Right atrium auricular region (tissue), 2 donors: ENCODE results near the gene RAC2. TPM values are rescaled to one million over a fixed set of nuclear protein-coding genes. Genes with fewer than 3 reads are reported as not detected.
A peak's percentile ranks its signal among the peaks of the same experiment; 100 is the strongest.
"Not testable (repeated sequence)": the region's sequence is repeated elsewhere in the genome, so short reads cannot be mapped to it uniquely, and the experiment has no call there.

Experiments used
- DNase-seq: peaks from one replicate; pipeline ENCODE4 v3.0.0-alpha.2; 2019; ENCODE audit warnings: low spot score
- H3K27ac ChIP-seq, 2 donors: fragments of 200-600 bp; sonication (generic); 1 replicate in 1 of 2; 2 replicates in 1 of 2; pipeline ENCODE4 v1.5.1; 2016 to 2019
- H3K27me3 ChIP-seq, 2 donors: fragments of 200-600 bp; sonication (generic); one replicate each; pipeline versions ENCODE4 v1.5.1 to v1.6.0; 2017 to 2019
- H3K36me3 ChIP-seq: fragments of 200-600 bp; sonication (generic); one replicate; pipeline ENCODE4 v1.5.1; 2016
- H3K4me1 ChIP-seq, 2 donors: fragments of 200-600 bp; sonication (generic); one replicate each; pipeline versions ENCODE4 v1.5.1 to v1.6.0; 2017 to 2019
- H3K4me3 ChIP-seq, 2 donors: fragments of 200-600 bp; sonication (generic); 1 replicate in 1 of 2; 2 replicates in 1 of 2; pipeline ENCODE4 v1.5.1; 2017 to 2019; ENCODE audit warnings: mild to moderate bottlenecking in 1 of 2, moderate library complexity in 1 of 2
- H3K9me3 ChIP-seq, 2 donors: fragments of 200-600 bp; sonication (generic); one replicate each; pipeline ENCODE4 v1.5.1; 2019
- total RNA-seq, 2 donors: library from RNA; depleted of rRNA; stranded (reverse); fragments of >200 nt; gene quantifications; one replicate each; pipeline ENCODE4 v1.1.0, GENCODE V29; 2016
- TF ChIP-seq, protein P1 (sequence below), 2 donors: fragments of 200-600 bp; sonication (generic); IDR thresholded peaks; one replicate each; pipeline ENCODE4 v1.5.1; 2019; ENCODE audit warnings: antibody characterized with exemption in 2 of 2

Gene RAC2
- total RNA-seq, 2 donors from 2014 or later, result 2.9 to 10.3 TPM

DNA sequence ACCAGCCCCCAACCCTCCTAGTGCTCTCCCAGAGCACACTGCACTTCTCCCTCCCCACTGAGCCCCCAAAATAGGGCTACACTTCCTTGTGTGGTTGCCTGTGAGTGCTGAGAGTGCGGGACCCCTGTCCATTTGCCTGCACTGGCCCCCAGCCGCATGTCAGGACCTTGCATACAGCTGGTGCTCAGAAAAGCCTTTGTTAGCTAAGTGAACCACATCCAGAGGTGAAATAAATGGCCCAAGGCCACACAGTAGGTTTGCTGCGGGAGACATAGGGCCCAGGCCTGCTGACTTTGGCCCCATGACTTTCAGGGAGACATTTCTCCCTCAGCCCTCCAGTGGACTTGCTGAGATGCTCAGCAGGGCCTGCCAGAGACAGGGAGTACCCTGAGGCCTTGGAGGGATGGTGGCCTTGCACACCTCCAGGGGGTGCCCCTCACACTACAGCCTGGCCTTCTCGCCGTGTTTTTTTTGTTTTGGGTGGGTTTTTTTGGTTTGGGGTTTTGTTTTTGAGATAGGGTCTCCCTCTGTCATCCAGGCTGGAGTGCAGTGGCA is 42.0 kb downstream of the RAC2 start:
- no peaks in the 10 kb centered on the region for H3K27me3 ChIP-seq
- H3K4me1 ChIP-seq, result peaks cover 0 to 25% of the 10 kb centered on the region in 2 donors
- H3K27ac ChIP-seq, result no peak overlapping the region
- H3K36me3 ChIP-seq, result no peaks in the 10 kb centered on the region
- DNase-seq, result no peak
- TF ChIP-seq, protein P1, sequence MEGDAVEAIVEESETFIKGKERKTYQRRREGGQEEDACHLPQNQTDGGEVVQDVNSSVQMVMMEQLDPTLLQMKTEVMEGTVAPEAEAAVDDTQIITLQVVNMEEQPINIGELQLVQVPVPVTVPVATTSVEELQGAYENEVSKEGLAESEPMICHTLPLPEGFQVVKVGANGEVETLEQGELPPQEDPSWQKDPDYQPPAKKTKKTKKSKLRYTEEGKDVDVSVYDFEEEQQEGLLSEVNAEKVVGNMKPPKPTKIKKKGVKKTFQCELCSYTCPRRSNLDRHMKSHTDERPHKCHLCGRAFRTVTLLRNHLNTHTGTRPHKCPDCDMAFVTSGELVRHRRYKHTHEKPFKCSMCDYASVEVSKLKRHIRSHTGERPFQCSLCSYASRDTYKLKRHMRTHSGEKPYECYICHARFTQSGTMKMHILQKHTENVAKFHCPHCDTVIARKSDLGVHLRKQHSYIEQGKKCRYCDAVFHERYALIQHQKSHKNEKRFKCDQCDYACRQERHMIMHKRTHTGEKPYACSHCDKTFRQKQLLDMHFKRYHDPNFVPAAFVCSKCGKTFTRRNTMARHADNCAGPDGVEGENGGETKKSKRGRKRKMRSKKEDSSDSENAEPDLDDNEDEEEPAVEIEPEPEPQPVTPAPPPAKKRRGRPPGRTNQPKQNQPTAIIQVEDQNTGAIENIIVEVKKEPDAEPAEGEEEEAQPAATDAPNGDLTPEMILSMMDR (IDR thresholded peaks at IDR 0.05), result no peak
- no peak overlapping the region for H3K4me3 ChIP-seq
- H3K9me3 ChIP-seq, result no peaks in the 10 kb centered on the region

DNA sequence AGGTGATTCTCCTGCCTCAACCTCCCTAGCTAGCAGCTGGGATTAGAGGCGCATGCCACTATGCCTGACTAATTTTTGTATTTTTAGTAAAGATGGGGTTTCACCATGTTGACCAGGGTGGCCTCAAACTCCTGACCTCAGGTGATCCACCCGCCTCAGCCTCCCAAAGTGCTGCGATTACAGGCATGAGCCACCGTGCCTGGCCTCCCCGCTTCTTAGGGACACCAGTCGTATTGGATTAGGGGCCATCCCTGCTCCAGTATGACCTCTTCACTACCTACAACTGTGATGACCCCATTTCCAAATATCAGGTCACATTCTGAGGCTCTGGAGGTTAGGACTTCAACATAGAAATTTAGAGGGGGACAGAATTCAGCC is 42.6 kb downstream of the RAC2 start:
- H3K4me1 ChIP-seq, result peaks cover 0 to 32% of the 10 kb centered on the region in 2 donors
- not testable (repeated sequence) for H3K9me3 ChIP-seq, DNase-seq, H3K36me3 ChIP-seq, H3K27ac ChIP-seq, H3K27me3 ChIP-seq, H3K4me3 ChIP-seq

DNA sequence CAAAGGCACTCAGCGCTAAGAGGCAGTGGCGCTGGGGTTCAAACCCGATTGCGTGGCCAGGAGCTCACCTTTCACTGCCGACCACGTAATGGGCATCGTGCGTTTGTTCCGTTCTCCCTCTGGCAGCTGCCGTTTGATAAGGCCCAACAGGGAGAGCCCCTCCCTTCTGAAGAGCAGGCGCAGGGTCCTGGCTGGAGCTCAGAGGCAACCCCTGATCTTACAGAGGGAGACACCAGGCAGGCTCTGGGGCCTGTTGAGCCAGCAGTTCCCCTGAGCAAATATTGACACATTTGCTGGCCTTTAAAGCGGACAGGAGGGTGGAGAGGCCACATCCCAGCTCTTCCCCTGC is 44.3 kb downstream of the RAC2 start:
- Histone ChIP-seq H3K36me3 (no peaks in the 10 kb centered on the region), H3K27ac (peak overlapping the region; percentile 28 to 98), H3K4me3 (peak overlapping the region in 1 of 2 donors; percentile 70), H3K27me3 (no peaks in the 10 kb centered on the region), H3K4me1 (peaks cover 0 to 44% of the 10 kb centered on the region in 2 donors), H3K9me3 (no peaks in the 10 kb centered on the region)
- DNase-seq, result no peak
- TF ChIP-seq, protein P1 (IDR thresholded peaks at IDR 0.05), result peak in 1 of 2 donors; percentile 26

DNA sequence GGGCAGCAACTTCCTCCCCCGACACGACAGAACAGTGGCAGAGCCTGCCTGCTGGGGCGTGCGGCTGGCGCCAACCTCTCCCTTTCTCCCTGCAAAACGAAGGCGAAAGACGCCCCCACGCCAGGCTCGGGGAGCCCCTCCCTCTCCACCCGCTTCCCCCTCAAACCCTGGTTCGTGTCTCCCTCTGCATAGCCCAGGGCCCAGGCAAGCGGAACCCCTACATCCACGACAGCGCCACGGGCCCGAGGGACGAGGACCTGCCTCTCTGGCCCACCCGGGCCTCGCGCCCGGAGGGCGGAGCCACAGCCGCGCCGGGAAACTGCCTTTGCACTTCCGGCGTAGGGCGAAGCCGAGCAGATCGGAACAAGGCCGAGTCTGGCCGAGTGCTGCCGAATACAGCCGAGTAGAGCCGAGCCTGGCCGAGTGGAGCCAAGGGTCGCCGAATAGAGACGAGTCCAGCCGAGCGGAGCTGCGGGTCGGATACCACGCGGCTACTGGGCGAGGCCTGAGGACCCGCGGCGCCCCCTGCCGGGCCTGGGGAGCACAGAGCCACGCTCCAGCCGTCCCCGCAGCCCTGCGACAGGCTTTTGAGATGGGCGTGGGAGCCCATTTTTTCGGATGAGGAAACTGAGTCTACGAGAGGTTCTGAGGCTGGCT is 44.8 kb downstream of the RAC2 start:
- peak; percentile 99 for DNase-seq
- H3K27ac ChIP-seq, result peak overlapping the region; percentile 96 to 98
- peak overlapping the region; percentile 41 to 70 for H3K4me3 ChIP-seq
- H3K9me3 ChIP-seq, result no peaks in the 10 kb centered on the region
- peaks cover 0 to 44% of the 10 kb centered on the region in 2 donors for H3K4me1 ChIP-seq
- H3K27me3 ChIP-seq, result no peaks in the 10 kb centered on the region
- H3K36me3 ChIP-seq, result no peaks in the 10 kb centered on the region
- TF ChIP-seq, protein P1 (IDR thresholded peaks at IDR 0.05), result peak; percentile 91 to 95

DNA sequence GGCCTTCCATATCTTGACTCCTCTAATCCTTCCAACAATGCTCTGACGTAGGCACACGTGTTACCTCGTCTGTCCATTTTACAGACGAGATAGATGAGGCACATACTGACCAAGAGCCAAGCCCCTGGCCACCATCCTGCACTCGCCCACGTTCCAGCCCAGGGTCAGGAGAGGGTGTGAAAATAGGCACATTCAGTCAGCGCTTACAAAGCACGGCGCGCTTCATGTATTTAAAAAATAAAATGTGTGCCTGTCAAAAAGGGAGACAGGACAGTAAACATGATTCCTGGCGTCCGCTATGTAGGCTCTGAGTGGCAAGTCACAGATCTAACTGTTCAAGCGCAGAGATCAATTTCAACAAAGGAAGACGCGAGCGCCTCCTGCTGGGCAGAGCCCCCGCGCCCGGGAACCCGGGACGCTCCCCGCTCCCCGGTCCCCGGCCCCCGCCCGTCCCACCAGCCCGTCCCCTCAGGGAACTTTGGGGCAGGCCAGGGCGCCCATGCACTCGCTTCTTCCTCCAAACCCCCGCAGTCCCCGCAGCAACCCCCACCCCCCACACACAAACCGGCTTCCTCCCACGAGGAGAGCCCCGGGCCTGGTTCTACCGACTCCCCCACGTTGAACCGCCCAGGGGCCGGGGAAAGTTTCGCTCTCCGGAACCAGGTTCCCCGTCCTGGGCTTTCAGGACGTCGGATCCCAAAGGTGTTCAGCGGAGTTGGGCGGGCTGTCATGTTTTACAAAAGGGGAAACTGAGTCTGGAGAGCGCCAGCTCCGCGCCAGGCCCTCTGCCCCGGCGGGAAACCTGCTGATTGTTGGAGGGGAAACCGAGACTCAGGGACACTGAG is 45.6 kb downstream of the RAC2 start:
- H3K4me3 ChIP-seq, result peak overlapping the region; percentile 41 to 70
- peak; percentile 87 for DNase-seq
- H3K4me1 ChIP-seq, result peaks cover 0 to 48% of the 10 kb centered on the region in 2 donors
- TF ChIP-seq, protein P1 (IDR thresholded peaks at IDR 0.05), result peak; percentile 88 to 96
- no peaks in the 10 kb centered on the region for H3K9me3 ChIP-seq
- no peaks in the 10 kb centered on the region for H3K27me3 ChIP-seq
- peak overlapping the region; percentile 96 to 98 for H3K27ac ChIP-seq
- H3K36me3 ChIP-seq, result no peaks in the 10 kb centered on the region
